GM20000 (cell line): Measurements from ENCODE around the gene WSCD2.

Source experiments
- DNase-seq: peaks from one replicate; pipeline ENCODE4 v3.0.0; 2012; ENCODE audit warnings: low spot score
- TF ChIP-seq, protein P1 (sequence below): IDR thresholded peaks from 2 replicates; pipeline ENCODE4 v1.5.1; 2012; ENCODE audit warnings: mild to moderate bottlenecking, control low read depth; ENCODE audit errors: extremely low read depth, missing control alignments

WSCD2 gene

DNA sequence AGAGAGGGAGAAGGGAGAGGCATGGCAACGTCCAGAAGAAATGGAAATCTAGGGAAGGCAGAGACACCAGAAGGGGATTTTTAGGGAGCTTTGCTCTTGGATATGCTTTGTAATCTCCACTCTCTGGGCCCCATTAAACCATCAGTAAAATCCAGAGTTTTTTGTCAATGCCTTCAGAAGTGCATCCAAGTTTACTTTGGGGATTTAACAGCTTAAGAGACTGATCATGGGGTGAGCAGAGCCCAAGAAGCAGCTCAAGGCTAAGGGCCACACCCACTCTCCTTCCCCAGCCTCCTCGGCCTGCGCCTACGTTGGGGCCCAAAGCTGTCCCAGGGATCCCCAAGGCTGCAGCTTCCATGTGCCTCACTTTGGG lies 37.4 kb upstream of the WSCD2 start:
- DNase-seq, result no peak
- TF ChIP-seq, protein P1, sequence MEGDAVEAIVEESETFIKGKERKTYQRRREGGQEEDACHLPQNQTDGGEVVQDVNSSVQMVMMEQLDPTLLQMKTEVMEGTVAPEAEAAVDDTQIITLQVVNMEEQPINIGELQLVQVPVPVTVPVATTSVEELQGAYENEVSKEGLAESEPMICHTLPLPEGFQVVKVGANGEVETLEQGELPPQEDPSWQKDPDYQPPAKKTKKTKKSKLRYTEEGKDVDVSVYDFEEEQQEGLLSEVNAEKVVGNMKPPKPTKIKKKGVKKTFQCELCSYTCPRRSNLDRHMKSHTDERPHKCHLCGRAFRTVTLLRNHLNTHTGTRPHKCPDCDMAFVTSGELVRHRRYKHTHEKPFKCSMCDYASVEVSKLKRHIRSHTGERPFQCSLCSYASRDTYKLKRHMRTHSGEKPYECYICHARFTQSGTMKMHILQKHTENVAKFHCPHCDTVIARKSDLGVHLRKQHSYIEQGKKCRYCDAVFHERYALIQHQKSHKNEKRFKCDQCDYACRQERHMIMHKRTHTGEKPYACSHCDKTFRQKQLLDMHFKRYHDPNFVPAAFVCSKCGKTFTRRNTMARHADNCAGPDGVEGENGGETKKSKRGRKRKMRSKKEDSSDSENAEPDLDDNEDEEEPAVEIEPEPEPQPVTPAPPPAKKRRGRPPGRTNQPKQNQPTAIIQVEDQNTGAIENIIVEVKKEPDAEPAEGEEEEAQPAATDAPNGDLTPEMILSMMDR, result no peak

DNA sequence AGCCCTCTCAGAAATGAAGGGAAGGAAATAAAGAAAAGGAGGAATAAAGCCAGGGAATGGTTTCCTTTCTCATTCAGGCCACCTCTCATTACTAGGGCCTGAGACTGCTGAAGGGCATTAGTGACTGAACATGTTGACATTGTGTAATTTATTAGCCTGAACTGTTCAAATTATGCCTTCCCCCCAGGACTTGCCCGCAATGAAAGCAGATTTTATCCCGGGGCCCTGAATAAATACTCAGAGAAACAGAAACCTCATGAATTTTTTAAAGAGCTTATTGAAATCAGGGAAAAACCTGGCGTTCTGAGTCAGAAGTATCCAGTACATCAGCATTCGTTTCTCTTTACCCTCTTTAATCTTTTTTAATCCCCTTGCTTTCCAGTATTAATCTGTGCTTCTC lies 35.9 kb upstream of the WSCD2 start:
- TF ChIP-seq, protein P1, result no peak
- no peak for DNase-seq

GRCh38 chr12:108094056-108094649 lies 34.9 kb upstream of the WSCD2 start:
- TF ChIP-seq, protein P1, result no peak

GRCh38 chr12:108097160-108097911 lies 31.8 kb upstream of the WSCD2 start:
- TF ChIP-seq, protein P1, result no peak

More at GRCh38 chr12:108094056-108094649, 34.9 kb upstream of the WSCD2 start:
- DNase-seq, result no peak

DNA sequence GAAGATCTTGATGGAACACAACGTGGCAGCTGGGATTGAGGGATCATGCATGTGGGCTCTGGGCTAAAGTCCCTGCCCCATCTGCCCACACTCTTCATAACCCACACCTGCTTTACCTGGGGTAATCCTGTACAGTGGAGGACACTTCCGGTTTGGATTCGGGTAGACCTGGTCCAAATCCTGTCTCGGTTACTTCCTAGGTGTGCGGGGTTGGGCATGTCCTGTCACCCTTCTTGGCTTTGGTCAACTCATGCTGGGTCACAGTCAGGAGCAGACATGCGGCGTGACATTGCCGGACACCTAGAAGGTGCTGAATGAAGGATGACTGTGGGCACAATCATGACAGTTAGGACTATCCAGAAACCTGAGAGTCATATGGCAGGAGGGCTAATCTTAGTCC lies 30.7 kb upstream of the WSCD2 start:
- TF ChIP-seq, protein P1, result no peak
- no peak for DNase-seq

More at GRCh38 chr12:108097160-108097911, 31.8 kb upstream of the WSCD2 start:
- DNase-seq, result no peak

- no peak for DNase-seq
- TF ChIP-seq, protein P1, result no peak
Observed at GRCh38 chr12:108099073-108099472, 30.0 kb upstream of the WSCD2 start.

GRCh38 chr12:108099778-108100489 lies 29.2 kb upstream of the WSCD2 start:
- DNase-seq, result no peak
- TF ChIP-seq, protein P1, result no peak
